Trophoblast cell (in vitro differentiated cells and primary cell): ENCODE data around the gene ATP5MC2.
"Not testable (repeated sequence)": the region's sequence is repeated elsewhere in the genome, so short reads cannot be mapped to it uniquely, and the experiment has no call there.

ENCODE experiments used
- DNase-seq, 2 donors: peaks; one replicate each; pipeline ENCODE4 v3.0.0-alpha.2; 2016
- H2AFZ ChIP-seq: 2 replicates; pipeline ENCODE4 v1.6.1; 2013; ENCODE audit warnings: low read length, moderate library complexity, mild to moderate bottlenecking; ENCODE audit not compliant: insufficient read depth, poor library complexity
- H2AK5ac ChIP-seq: 2 replicates; pipeline ENCODE4 v1.6.1; 2013; ENCODE audit warnings: mild to moderate bottlenecking, low read length
- H2BK120ac ChIP-seq: 2 replicates; pipeline ENCODE4 v1.6.1; 2013; ENCODE audit warnings: low read length, mild to moderate bottlenecking, moderate library complexity; ENCODE audit not compliant: insufficient read depth, poor library complexity
- H2BK12ac ChIP-seq: 2 replicates; pipeline ENCODE4 v1.6.1; 2013; ENCODE audit warnings: mild to moderate bottlenecking, low read length, moderate library complexity
- H2BK5ac ChIP-seq: 2 replicates; pipeline ENCODE4 v1.6.1; 2013; ENCODE audit warnings: low read length, low read depth, moderate library complexity, mild to moderate bottlenecking; ENCODE audit not compliant: poor library complexity
- H3K14ac ChIP-seq: 2 replicates; pipeline ENCODE4 v1.6.1; 2013; ENCODE audit warnings: mild to moderate bottlenecking, low read length
- H3K18ac ChIP-seq: 2 replicates; pipeline ENCODE4 v1.6.1; 2013; ENCODE audit warnings: mild to moderate bottlenecking, low read length
- H3K23ac ChIP-seq: 2 replicates; pipeline ENCODE4 v1.6.1; 2013; ENCODE audit warnings: low read length
- H3K27ac ChIP-seq: 2 replicates; pipeline ENCODE4 v1.5.1; 2013; ENCODE audit warnings: low read depth, mild to moderate bottlenecking, inconsistent platforms, low read length, moderate library complexity
- H3K27me3 ChIP-seq: 2 replicates; pipeline ENCODE4 v1.6.1; 2013; ENCODE audit warnings: inconsistent platforms, mild to moderate bottlenecking, low read length, moderate library complexity; ENCODE audit not compliant: insufficient read depth
- H3K36me3 ChIP-seq, 2 experiments: 1 replicate in 1 of 2; 2 replicates in 1 of 2; pipeline ENCODE4 v1.6.1; 2013; ENCODE audit warnings: low read length in 2 of 2, mild to moderate bottlenecking in 2 of 2, moderate library complexity in 1 of 2; ENCODE audit not compliant: insufficient read depth in 2 of 2, control insufficient read depth in 1 of 2
- H3K4ac ChIP-seq: 2 replicates; pipeline ENCODE4 v1.6.1; 2013; ENCODE audit warnings: low read depth, mild to moderate bottlenecking, low read length, moderate library complexity
- H3K4me1 ChIP-seq, 2 experiments: 1 replicate in 1 of 2; 2 replicates in 1 of 2; pipeline ENCODE4 v1.6.1; 2013; ENCODE audit warnings: low read length in 2 of 2, mild to moderate bottlenecking in 2 of 2, moderate library complexity in 1 of 2; ENCODE audit not compliant: insufficient read depth in 2 of 2, control insufficient read depth in 1 of 2
- H3K4me2 ChIP-seq: 2 replicates; pipeline ENCODE4 v1.6.1; 2013; ENCODE audit warnings: inconsistent platforms, mild to moderate bottlenecking, low read length, moderate library complexity
- H3K4me3 ChIP-seq: 2 replicates; pipeline ENCODE4 v1.5.1; 2013; ENCODE audit warnings: mild to moderate bottlenecking, low read depth, low read length, inconsistent platforms
- H3K79me1 ChIP-seq: one replicate; pipeline ENCODE4 v1.6.1; 2013; ENCODE audit warnings: low read length
- H3K79me2 ChIP-seq: 2 replicates; pipeline ENCODE4 v1.6.1; 2013; ENCODE audit warnings: low read length, mild to moderate bottlenecking; ENCODE audit not compliant: control insufficient read depth, insufficient read depth, poor library complexity
- H3K9ac ChIP-seq: 2 replicates; pipeline ENCODE4 v1.6.1; 2013; ENCODE audit warnings: mild to moderate bottlenecking, low read length
- H3K9me3 ChIP-seq: 2 replicates; pipeline ENCODE4 v1.6.1; 2013; ENCODE audit warnings: low read depth, mild to moderate bottlenecking, control low read depth, inconsistent platforms, low read length; ENCODE audit not compliant: insufficient read depth
- H4K12ac ChIP-seq: 2 replicates; pipeline ENCODE4 v1.6.1; 2013; ENCODE audit warnings: low read depth, mild to moderate bottlenecking, low read length, moderate library complexity
- H4K8ac ChIP-seq: 2 replicates; pipeline ENCODE4 v1.6.1; 2013; ENCODE audit warnings: low read depth, mild to moderate bottlenecking, low read length, moderate library complexity
- H4K91ac ChIP-seq: one replicate; pipeline ENCODE4 v1.6.1; 2013; ENCODE audit warnings: low read depth, mild to moderate bottlenecking, low read length, moderate library complexity
- WGBS: extraction: QIAGEN DNeasy Blood & Tissue Kit; methylation state at CpG from one replicate; pipeline ENCODE4 v1.1.7; 2013; ENCODE audit warnings: missing lambda C conversion rate; ENCODE audit not compliant: insufficient read length, insufficient coverage; ENCODE audit errors: extremely low coverage; 5-methylcytosine and 5-hydroxymethylcytosine counted together

The ATP5MC2 gene

GRCh38 chr12:53636641-53637040, 39.2 kb downstream of the ATP5MC2 start:
- no peaks in the 10 kb centered on the region for H3K79me1 ChIP-seq
- no peaks in the 10 kb centered on the region for H3K4me1 ChIP-seq
- H3K36me3 ChIP-seq = no peaks in the 10 kb centered on the region
- no CpG with 5 or more reads among the region's 2 CpGs for WGBS
- H3K9me3 ChIP-seq = no peaks in the 10 kb centered on the region
- no peak overlapping the region for H2AK5ac ChIP-seq
- H3K4me2 ChIP-seq = no peak overlapping the region
- no peaks in the 10 kb centered on the region for H3K27me3 ChIP-seq
- no peak overlapping the region for H3K4me3 ChIP-seq
- no peak overlapping the region for H3K23ac ChIP-seq
- H3K4ac ChIP-seq = no peak overlapping the region
- H2BK120ac ChIP-seq = no peak overlapping the region
- H4K8ac ChIP-seq = no peak overlapping the region
- H4K91ac ChIP-seq = no peak overlapping the region
- no peak overlapping the region for H2AFZ ChIP-seq
- DNase-seq = no peak
- no peak overlapping the region for H3K9ac ChIP-seq
- no peak overlapping the region for H3K14ac ChIP-seq
- no peak overlapping the region for H2BK12ac ChIP-seq
- H2BK5ac ChIP-seq = no peak overlapping the region
- no peak overlapping the region for H3K18ac ChIP-seq
- H3K27ac ChIP-seq = no peak overlapping the region
- H4K12ac ChIP-seq = no peak overlapping the region
- H3K79me2 ChIP-seq = no peaks in the 10 kb centered on the region

GRCh38 chr12:53635708-53636107, 40.2 kb downstream of the ATP5MC2 start:
- not testable (repeated sequence) for H3K9ac ChIP-seq, H3K4me2 ChIP-seq, H2BK120ac ChIP-seq, H3K36me3 ChIP-seq, H3K27me3 ChIP-seq, H2BK5ac ChIP-seq, H3K4me3 ChIP-seq, H3K18ac ChIP-seq, H3K79me2 ChIP-seq, H4K12ac ChIP-seq, H3K14ac ChIP-seq, H2AK5ac ChIP-seq, H4K8ac ChIP-seq, H4K91ac ChIP-seq, H3K9me3 ChIP-seq, H3K4me1 ChIP-seq, H2BK12ac ChIP-seq, H2AFZ ChIP-seq, H3K23ac ChIP-seq, H3K4ac ChIP-seq, H3K79me1 ChIP-seq, DNase-seq, H3K27ac ChIP-seq

GRCh38 chr12:53631721-53632120, 44.2 kb downstream of the ATP5MC2 start:
- Histone ChIP-seq H3K4me2 (no peak overlapping the region), H3K27me3 (no peaks in the 10 kb centered on the region), H3K27ac (no peak overlapping the region), H3K4me3 (no peak overlapping the region), H3K79me2 (no peaks in the 10 kb centered on the region), H3K18ac (no peak overlapping the region), H3K23ac (no peak overlapping the region), H2AFZ (no peak overlapping the region), H4K8ac (no peak overlapping the region), H4K12ac (no peak overlapping the region), H4K91ac (no peak overlapping the region), H3K36me3 (no peaks in the 10 kb centered on the region), H2BK120ac (no peak overlapping the region), H2BK5ac (no peak overlapping the region), H3K9me3 (no peaks in the 10 kb centered on the region), H3K14ac (no peak overlapping the region), H3K79me1 (no peaks in the 10 kb centered on the region), H3K4me1 (no peaks in the 10 kb centered on the region), H2AK5ac (no peak overlapping the region), H2BK12ac (no peak overlapping the region), H3K9ac (no peak overlapping the region), H3K4ac (no peak overlapping the region)
- DNase-seq = peak; percentile 78 to 89
- no CpG with 5 or more reads among the region's 1 CpG for WGBS

GRCh38 chr12:53627919-53628318, 48.0 kb downstream of the ATP5MC2 start:
- no peak overlapping the region for H3K18ac ChIP-seq
- H2BK5ac ChIP-seq = no peak overlapping the region
- H2AK5ac ChIP-seq = no peak overlapping the region
- H2BK12ac ChIP-seq = no peak overlapping the region
- H3K36me3 ChIP-seq = no peaks in the 10 kb centered on the region
- H2AFZ ChIP-seq = no peak overlapping the region
- DNase-seq = no peak
- no peak overlapping the region for H4K8ac ChIP-seq
- no peak overlapping the region for H3K27ac ChIP-seq
- H3K4ac ChIP-seq = no peak overlapping the region
- peaks cover 2 to 8% of the 10 kb centered on the region in 2 experiments for H3K4me1 ChIP-seq
- no peaks in the 10 kb centered on the region for H3K27me3 ChIP-seq
- H4K91ac ChIP-seq = no peak overlapping the region
- no peak overlapping the region for H3K4me2 ChIP-seq
- no peak overlapping the region for H3K14ac ChIP-seq
- peaks cover 2% of the 10 kb centered on the region for H3K79me1 ChIP-seq
- H3K9ac ChIP-seq = no peak overlapping the region
- no CpG with 5 or more reads among the region's 11 CpGs for WGBS
- no peak overlapping the region for H4K12ac ChIP-seq
- H3K9me3 ChIP-seq = no peaks in the 10 kb centered on the region
- no peak overlapping the region for H3K23ac ChIP-seq
- peaks cover 5% of the 10 kb centered on the region for H3K79me2 ChIP-seq
- H3K4me3 ChIP-seq = no peak overlapping the region
- no peak overlapping the region for H2BK120ac ChIP-seq
